Upper lobe of left lung (tissue), 6 donors: Measurements from ENCODE around the gene RPS4Y2. TPM values are rescaled to one million over a fixed set of nuclear protein-coding genes. Genes with fewer than 3 reads are reported as not detected.

Experiments used
- ATAC-seq, 2 donors: fragments of 200-7000 bp; cut with Tn5 transposase; one replicate each; pipeline ENCODE4 v1.9.1; 2022; ENCODE audit warnings: mild to moderate bottlenecking in 2 of 2, moderate library complexity in 2 of 2; ENCODE audit not compliant: low FRiP score in 2 of 2
- DNase-seq, 2 donors: peaks; one replicate each; pipeline ENCODE4 v3.0.0-alpha.2; 2019 to 2020
- H3K27ac ChIP-seq, 4 donors: fragments of 200-600 bp; sonication (generic); one replicate each; pipeline ENCODE4 v1.5.1; 2016 to 2019
- H3K27me3 ChIP-seq, 4 donors: fragments of 200-600 bp; sonication (generic); one replicate each; pipeline ENCODE4 v1.5.1; 2017 to 2019
- H3K36me3 ChIP-seq, 4 donors: fragments of 200-600 bp; sonication (generic); one replicate each; pipeline ENCODE4 v1.5.1; 2016 to 2019
- H3K4me1 ChIP-seq, 4 donors: fragments of 200-600 bp; sonication (generic); one replicate each; pipeline ENCODE4 v1.5.1; 2018 to 2019
- H3K4me3 ChIP-seq, 4 donors: fragments of 200-600 bp; sonication (generic); one replicate each; pipeline ENCODE4 v1.5.1; 2017 to 2019; ENCODE audit warnings: mild to moderate bottlenecking in 2 of 4, moderate library complexity in 1 of 4
- H3K9me3 ChIP-seq, 4 donors: fragments of 200-600 bp; sonication (generic); one replicate each; pipeline ENCODE4 v1.5.1; 2018 to 2019
- CTCF ChIP-seq, 6 experiments: fragments of 450-650 bp in 4 of 6; fragments of 200-600 bp in 2 of 6; sonication (generic) in 2 of 6; IDR thresholded peaks; one replicate each; pipeline ENCODE4 v1.5.1; 2016 to 2019; ENCODE audit warnings: antibody characterized with exemption in 6 of 6
- EP300 ChIP-seq, 4 donors: sonication (generic); formaldehyde crosslinking; IDR thresholded peaks; one replicate each; pipeline ENCODE4 v1.5.1; 2017; ENCODE audit warnings: antibody characterized with exemption in 4 of 4, control low read depth in 2 of 4
- POLR2A ChIP-seq, 4 donors: fragments of 450-650 bp; IDR thresholded peaks; one replicate each; pipeline ENCODE4 v1.5.1; 2016 to 2017; ENCODE audit warnings: antibody characterized with exemption in 4 of 4, mild to moderate bottlenecking in 2 of 4
- POLR2AphosphoS5 ChIP-seq, 2 donors: sonication (generic); formaldehyde crosslinking; IDR thresholded peaks; one replicate each; pipeline ENCODE4 v1.5.1; 2017; ENCODE audit warnings: antibody characterized with exemption in 2 of 2
- WGBS, 2 donors: methylation state at CpG; one replicate each; pipeline ENCODE4 v1.1.5; 2017 to 2018; 5-methylcytosine and 5-hydroxymethylcytosine counted together
- total RNA-seq, 6 donors: library from RNA; depleted of rRNA in 4 of 6; stranded (reverse); fragments of >200 nt in 4 of 6; gene quantifications; one replicate each; pipeline versions ENCODE4 v1.1.0 to v1.2.1, GENCODE V29; 2016 to 2021
- donor health status: DM: no; HTN: no; CAD: no; lungs with moderate emphysema.
- donor health status: DM: no; HTN: yes; CAD: no; lungs with severe emphysema.

The RPS4Y2 gene
- total RNA-seq, result not detected

- no peak for TF ChIP-seq EP300 (IDR thresholded peaks at IDR 0.05)
- no peak for ATAC-seq
Measured at GRCh38 chrY:20755808-20756207, at the start of gene RPS4Y2. Gene RPS4Y2, plus strand, starts transcription at chrY:20756108. Its CDS starts 56 bp downstream, at chrY:20756164.

GRCh38 chrY:20714391-20714790 lies 41.5 kb upstream of the RPS4Y2 start:
- WGBS, 2 donors, result 90% methylated on average over 4 of the region's 4 CpGs; no CpG with 5 or more reads in 1 of the 2 donors
- no peaks in the 10 kb centered on the region for H3K36me3 ChIP-seq
- no peak for TF ChIP-seq CTCF (IDR thresholded peaks at IDR 0.05)
- no peak for TF ChIP-seq POLR2AphosphoS5 (IDR thresholded peaks at IDR 0.05)
- TF ChIP-seq EP300 (IDR thresholded peaks at IDR 0.05), result no peak
- TF ChIP-seq POLR2A (IDR thresholded peaks at IDR 0.05), result no peak

More at GRCh38 chrY:20755808-20756207, at the start of gene RPS4Y2:
- Histone ChIP-seq H3K27me3 (no peaks in the 10 kb centered on the region), H3K27ac (no peak within 1 kb of the TSS), H3K4me1 (no peaks in the 10 kb centered on the region), H3K9me3 (no peaks in the 10 kb centered on the region), H3K36me3 (no peaks in the 10 kb centered on the region), H3K4me3 (no peak within 1 kb of the TSS)
- no peak for DNase-seq
- WGBS, 2 donors, result 96% methylated on average over 19 of the region's 20 CpGs; no CpG with 5 or more reads in 1 of the 2 donors

GRCh38 chrY:20726184-20726907 lies 29.6 kb upstream of the RPS4Y2 start:
- WGBS, 2 donors, result 78% methylated on average over 10 of the region's 11 CpGs; no CpG with 5 or more reads in 1 of the 2 donors
- TF ChIP-seq CTCF (IDR thresholded peaks at IDR 0.05) (no peak), EP300 (IDR thresholded peaks at IDR 0.05) (no peak), POLR2A (IDR thresholded peaks at IDR 0.05) (no peak), POLR2AphosphoS5 (IDR thresholded peaks at IDR 0.05) (no peak)
- DNase-seq (no peak), ATAC-seq (no peak)
- Histone ChIP-seq H3K9me3 (no peaks in the 10 kb centered on the region), H3K27ac (no peak overlapping the region), H3K36me3 (no peaks in the 10 kb centered on the region), H3K27me3 (no peaks in the 10 kb centered on the region), H3K4me1 (no peaks in the 10 kb centered on the region), H3K4me3 (no peak overlapping the region)

More at GRCh38 chrY:20714391-20714790, 41.5 kb upstream of the RPS4Y2 start:
- ATAC-seq (no peak), DNase-seq (no peak)
- no peaks in the 10 kb centered on the region for H3K27me3 ChIP-seq
- H3K4me1 ChIP-seq, result no peaks in the 10 kb centered on the region
- H3K27ac ChIP-seq, result no peak overlapping the region
- H3K9me3 ChIP-seq, result no peaks in the 10 kb centered on the region
- H3K4me3 ChIP-seq, result no peak overlapping the region

- Histone ChIP-seq H3K36me3 (no peaks in the 10 kb centered on the region), H3K9me3 (no peaks in the 10 kb centered on the region)
Measured at GRCh38 chrY:20735200-20735599, 20.7 kb upstream of the RPS4Y2 start.

GRCh38 chrY:20739806-20740205 lies 16.1 kb upstream of the RPS4Y2 start:
- H3K36me3 ChIP-seq, result no peaks in the 10 kb centered on the region
- 70% methylated on average over 2 of the region's 3 CpGs; no CpG with 5 or more reads in 1 of the 2 donors for WGBS, 2 donors
- no peak for TF ChIP-seq POLR2AphosphoS5 (IDR thresholded peaks at IDR 0.05)
- TF ChIP-seq POLR2A (IDR thresholded peaks at IDR 0.05), result no peak
- TF ChIP-seq CTCF (IDR thresholded peaks at IDR 0.05), result no peak
- no peak for TF ChIP-seq EP300 (IDR thresholded peaks at IDR 0.05)

More at GRCh38 chrY:20735200-20735599, 20.7 kb upstream of the RPS4Y2 start:
- Histone ChIP-seq H3K27me3 (no peaks in the 10 kb centered on the region), H3K4me3 (no peak overlapping the region), H3K4me1 (no peaks in the 10 kb centered on the region), H3K27ac (no peak overlapping the region)
- WGBS, 2 donors, result 60% methylated on average over 1 of the region's 1 CpG; no CpG with 5 or more reads in 1 of the 2 donors
- TF ChIP-seq CTCF (IDR thresholded peaks at IDR 0.05) (no peak), EP300 (IDR thresholded peaks at IDR 0.05) (no peak), POLR2AphosphoS5 (IDR thresholded peaks at IDR 0.05) (no peak), POLR2A (IDR thresholded peaks at IDR 0.05) (no peak)
- ATAC-seq, result no peak
- DNase-seq, result no peak

More at GRCh38 chrY:20739806-20740205, 16.1 kb upstream of the RPS4Y2 start:
- Histone ChIP-seq H3K27ac (no peak overlapping the region), H3K9me3 (no peaks in the 10 kb centered on the region), H3K4me1 (no peaks in the 10 kb centered on the region), H3K4me3 (no peak overlapping the region), H3K27me3 (no peaks in the 10 kb centered on the region)
- DNase-seq, result no peak
- ATAC-seq, result no peak
